Kidney (tissue), 14 donors: Measurements from ENCODE around the gene TCF19. TPM values are rescaled to one million over a fixed set of nuclear protein-coding genes. Genes with fewer than 3 reads are reported as not detected.

Experiments used
- DNase-seq, 5 donors: peaks; one replicate each; pipeline ENCODE4 v3.0.0-alpha.2; 2013 to 2020
- FAIRE-seq: peaks from 2 replicates; lab custom pipeline; 2012; peaks lifted over from hg19 to GRCh38; lab: Jason Lieb, UNC
- H3K27ac ChIP-seq, 2 donors: one replicate each; pipeline ENCODE4 v1.7.0; 2013; ENCODE audit warnings: low read depth in 2 of 2, low read length in 2 of 2, inconsistent platforms in 1 of 2
- H3K27me3 ChIP-seq: one replicate; pipeline ENCODE4 v1.7.1; 2013; ENCODE audit warnings: low read length, inconsistent platforms; ENCODE audit not compliant: control insufficient read depth, insufficient read depth
- H3K36me3 ChIP-seq, 3 donors: one replicate each; pipeline versions ENCODE4 v1.7.0 to v1.7.1; 2013; ENCODE audit warnings: low read length in 3 of 3, control low read depth in 1 of 3, inconsistent platforms in 1 of 3; ENCODE audit not compliant: insufficient read depth in 3 of 3, control insufficient read depth in 2 of 3
- H3K4me1 ChIP-seq, 3 donors: one replicate each; pipeline versions ENCODE4 v1.7.0 to v1.7.1; 2013; ENCODE audit warnings: low read length in 3 of 3, inconsistent platforms in 1 of 3, low read depth in 1 of 3; ENCODE audit not compliant: control insufficient read depth in 2 of 3, insufficient read depth in 2 of 3
- H3K4me3 ChIP-seq, 3 donors: one replicate each; pipeline versions ENCODE4 v1.7.0 to v1.8.1; 2013; ENCODE audit warnings: low read length in 3 of 3, control low read depth in 1 of 3, inconsistent platforms in 1 of 3
- H3K9ac ChIP-seq, 3 donors: one replicate each; pipeline versions ENCODE4 v1.7.0 to v1.7.1; 2013; ENCODE audit warnings: low read length in 3 of 3, control low read depth in 1 of 3, inconsistent platforms in 1 of 3
- H3K9me3 ChIP-seq, 3 donors: one replicate each; pipeline versions ENCODE4 v1.7.0 to v1.7.1; 2013; ENCODE audit warnings: low read length in 3 of 3, control low read depth in 1 of 3, inconsistent platforms in 1 of 3; ENCODE audit not compliant: control insufficient read depth in 2 of 3, insufficient read depth in 1 of 3
- CTCF ChIP-seq: IDR thresholded peaks from 3 replicates; pipeline ENCODE4 v1.5.1; 2012; ENCODE audit warnings: mild to moderate bottlenecking, moderate library complexity, borderline replicate concordance; ENCODE audit not compliant: insufficient read depth; ENCODE audit errors: extremely low read depth
- intact Hi-C: fragments of 100-400 bp; cut with DNase I; formaldehyde crosslinking; loops from one replicate; pipeline ENCODE4 v1.11.1; 2022
- polyA plus RNA-seq: library from polyadenylated mRNA; stranded (reverse); fragments of 350-450 nt; fragmentation: Illumina TruSeq; extraction: RNeasy Lipid Tissue Mini Kit (QIAGEN cat#74804); gene quantifications from one replicate; pipeline ENCODE4 v1.2.3, GENCODE V29; 2014; ENCODE audit warnings: low read depth, low replicate concordance; ENCODE audit not compliant: insufficient read depth
- total RNA-seq: library from RNA; stranded (reverse); fragmentation: NEBNext Ultra II Directional; extraction: Animal tissue kit (Norgen Biotek cat#: 25700); gene quantifications from one replicate; pipeline ENCODE4 v1.2.1, GENCODE V29; 2021
- donor health status: control.
- donor health status: control.
- donor health status: control.
- donor health status: control.
- donor health status: control.
- donor health status: DM: yes; HTN: yes; CAD: no.
- donor health status: Normal renal cell carcinoma (clear cell type).

TCF19 gene
- total and polyA plus RNA-seq, 2 donors from 2014 or later, result 5.1 to 7.1 TPM

- peaks cover 0 to 6% (median 3%) of the 10 kb centered on the region in 3 donors for H3K4me1 ChIP-seq
- H3K9me3 ChIP-seq, result no peaks in the 10 kb centered on the region
- FAIRE-seq, result no peak
- H3K27me3 ChIP-seq, result no peaks in the 10 kb centered on the region
- peaks cover 0 to 3% (median 2%) of the 10 kb centered on the region in 3 donors for H3K36me3 ChIP-seq
- H3K9ac ChIP-seq, result no peak within 1 kb of the TSS
- H3K4me3 ChIP-seq, result no peak within 1 kb of the TSS
- TF ChIP-seq CTCF, result no peak
- intact Hi-C loops, result loop anchor here (5.0 kb wide), 1 partner anchor 53 kb away; no protein-coding TSS in a partner anchor
- no peak for DNase-seq
- no peak within 1 kb of the TSS for H3K27ac ChIP-seq
Observed at GRCh38 chr6:31138982-31139381, 19.4 kb upstream of the TCF19 start, which contains the start of gene PSORS1C2. TSS of gene PSORS1C2 (minus strand) at chr6:31139066. CDS start at chr6:31139026, 40 bp downstream.

DNA sequence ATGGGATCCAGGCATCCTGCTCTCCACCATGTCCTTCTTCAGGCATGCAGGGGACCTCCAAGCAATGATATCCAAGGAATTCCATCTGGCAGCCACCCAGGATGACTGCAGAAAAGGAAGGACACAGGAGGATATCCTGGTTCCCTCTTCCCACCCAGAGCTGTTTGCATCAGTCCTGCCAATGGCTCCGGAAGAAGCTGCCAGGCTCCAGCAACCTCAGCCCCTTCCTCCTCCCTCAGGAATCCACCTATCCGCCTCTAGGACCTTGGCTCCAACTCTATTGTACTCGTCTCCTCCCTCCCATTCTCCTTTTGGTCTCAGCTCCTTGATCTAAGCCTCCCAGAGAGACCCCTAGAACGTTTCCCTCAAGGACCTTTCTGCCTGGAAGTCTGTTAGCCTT lies 18.8 kb upstream of the TCF19 start:
- FAIRE-seq, result no peak
- Histone ChIP-seq H3K27me3 (no peaks in the 10 kb centered on the region), H3K9ac (no peak overlapping the region), H3K27ac (no peak overlapping the region), H3K36me3 (peaks cover 0 to 3% (median 2%) of the 10 kb centered on the region in 3 donors), H3K4me3 (no peak overlapping the region), H3K9me3 (no peaks in the 10 kb centered on the region), H3K4me1 (peaks cover 0 to 6% (median 3%) of the 10 kb centered on the region in 3 donors)
- intact Hi-C loops, result loop anchor here (5.0 kb wide), 1 partner anchor 53 kb away; no protein-coding TSS in a partner anchor
- no peak for TF ChIP-seq CTCF
- DNase-seq, result peak in 2 of 5 donors; percentile 24 to 51

DNA sequence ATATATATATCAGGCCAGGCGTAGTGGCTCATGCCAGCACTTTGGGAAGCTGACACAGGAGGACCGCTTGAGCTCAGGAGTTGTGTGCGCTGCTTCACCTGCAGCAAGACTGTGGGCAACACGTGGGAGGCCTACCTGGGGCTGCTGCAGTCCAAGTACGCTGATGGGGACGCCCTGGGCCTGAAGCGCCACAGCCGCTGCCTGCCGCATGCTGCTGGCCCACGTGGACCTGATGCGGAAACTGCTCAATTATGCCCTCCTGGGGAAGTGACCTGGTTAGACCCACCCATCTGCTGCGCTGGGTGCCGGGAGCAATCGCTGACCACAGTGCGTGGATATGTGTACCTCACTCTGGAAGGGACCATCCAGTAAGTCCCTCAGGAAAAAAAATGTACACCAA lies 17.7 kb upstream of the TCF19 start:
- no peaks in the 10 kb centered on the region for H3K9me3 ChIP-seq

More for the DNA sequence above, 17.7 kb upstream of the TCF19 start:
- Histone ChIP-seq H3K4me3 (no peak overlapping the region), H3K4me1 (peaks cover 0 to 6% (median 3%) of the 10 kb centered on the region in 3 donors), H3K27me3 (no peaks in the 10 kb centered on the region), H3K27ac (no peak overlapping the region), H3K36me3 (peaks cover 0 to 3% (median 2%) of the 10 kb centered on the region in 3 donors), H3K9ac (no peak overlapping the region)
- FAIRE-seq, result no peak
- no peak for TF ChIP-seq CTCF
- intact Hi-C loops, result no loop called here
- no peak for DNase-seq
